Renal cortex interstitium (tissue), 11 donors: ENCODE measurements around the gene CYP4A22. TPM values are rescaled to one million over a fixed set of nuclear protein-coding genes. Genes with fewer than 3 reads are reported as not detected.

Experiments used
- DNase-seq, 11 donors: peaks; one replicate each; pipeline ENCODE4 v3.0.0-alpha.2; 2013; ENCODE audit warnings: low read depth in 9 of 11, low spot score in 4 of 11; ENCODE audit errors: extremely low read depth in 1 of 11
- polyA plus RNA-seq, 3 donors: library from polyadenylated mRNA; unstranded; fragments of 120-200 nt; gene quantifications; one replicate each; pipeline ENCODE4 v1.2.1, GENCODE V29; 2013; ENCODE audit not compliant: insufficient read length in 3 of 3

The CYP4A22 gene
- polyA plus RNA-seq, 3 donors = 5.0 to 6.1 (median 6.0) TPM

GRCh38 chr1:47181955-47182675 lies 44.9 kb downstream of the CYP4A22 start:
- DNase-seq = no peak

DNA sequence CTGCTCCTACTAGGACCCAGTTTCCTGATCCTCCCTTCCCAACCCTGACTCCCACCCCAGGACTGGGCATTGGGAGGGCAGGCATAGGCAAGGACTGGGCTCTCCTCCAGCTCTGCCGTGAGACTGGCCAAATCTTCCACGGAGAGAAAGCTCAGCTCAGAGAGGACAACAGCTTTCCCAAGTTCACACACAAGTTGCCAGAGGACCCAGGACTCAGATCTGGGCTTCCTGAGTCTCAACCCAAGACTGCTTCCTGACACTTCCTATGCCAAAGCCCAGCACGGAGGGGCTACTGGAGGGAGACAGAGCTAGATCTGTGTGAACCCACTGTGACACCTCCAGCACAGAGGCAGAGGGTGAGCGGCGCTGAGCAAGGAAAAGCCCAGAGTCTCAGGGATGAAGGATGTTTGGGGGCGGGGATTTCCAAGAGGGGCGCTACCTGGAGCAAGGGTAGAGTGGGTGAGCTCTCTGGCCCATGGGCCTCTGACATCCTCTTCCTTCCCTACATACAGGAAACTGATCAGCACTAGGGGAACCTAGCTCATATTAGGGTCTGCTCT lies 45.5 kb downstream of the CYP4A22 start:
- no peak for DNase-seq

- no peak for DNase-seq
Measured at GRCh38 chr1:47183308-47184089, 46.3 kb downstream of the CYP4A22 start.

- DNase-seq = no peak
Measured at GRCh38 chr1:47184090-47184821, 47.0 kb downstream of the CYP4A22 start.

DNA sequence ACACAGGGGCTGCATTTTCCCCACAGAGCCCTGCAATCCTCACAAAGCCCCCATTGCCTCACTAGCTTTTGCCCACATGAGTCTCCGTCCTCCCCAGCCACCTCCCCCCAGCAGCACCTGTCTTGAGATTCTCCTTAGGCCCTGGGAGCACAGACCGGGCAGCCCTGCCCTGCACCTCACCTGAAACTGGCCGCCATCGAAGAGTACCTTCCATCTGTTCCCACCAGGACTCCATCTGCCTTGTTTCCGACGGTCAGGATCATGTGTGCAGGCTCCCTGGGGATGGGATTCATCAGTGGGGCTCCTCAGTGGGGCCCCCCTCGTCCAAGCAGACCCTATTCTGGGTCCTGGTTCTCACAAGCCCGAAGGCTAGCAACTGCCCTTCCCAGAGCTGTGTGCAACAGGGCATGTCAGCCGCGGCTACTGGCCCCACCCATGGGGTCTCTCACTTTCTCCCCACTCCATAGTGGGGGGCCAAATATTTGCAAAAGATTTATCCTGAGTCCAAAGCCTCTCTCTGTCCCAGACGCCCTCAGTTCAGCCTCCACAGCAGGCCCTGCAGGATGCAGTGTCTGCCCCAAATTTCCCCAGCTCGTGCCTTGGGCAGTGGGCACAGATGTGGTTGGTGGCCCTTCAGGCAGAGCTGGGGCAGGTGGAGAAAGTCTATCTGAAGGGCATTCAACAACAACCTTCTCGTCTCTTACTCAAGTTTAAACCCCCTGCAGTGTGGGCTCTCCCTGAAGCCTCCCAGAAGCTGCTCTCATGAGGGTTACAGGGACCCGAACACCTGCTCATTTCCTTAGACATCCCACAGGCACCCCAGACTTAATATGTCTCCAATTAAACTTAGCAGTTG lies 47.8 kb downstream of the CYP4A22 start:
- no peak for DNase-seq

- DNase-seq = no peak
Measured at GRCh38 chr1:47186267-47187185, 49.3 kb downstream of the CYP4A22 start.

- no peak for DNase-seq
Measured at GRCh38 chr1:47187231-47187925, 50.1 kb downstream of the CYP4A22 start.

- no peak for DNase-seq
Measured at GRCh38 chr1:47187926-47188250, 50.6 kb downstream of the CYP4A22 start.

GRCh38 chr1:47188791-47189785 lies 51.8 kb downstream of the CYP4A22 start:
- no peak for DNase-seq

GRCh38 chr1:47189844-47190508 lies 52.7 kb downstream of the CYP4A22 start, which contains the start of gene PDZK1IP1:
TSS of gene PDZK1IP1 (minus strand) at chr1:47190036. CDS start at chr1:47189932, 104 bp downstream.
- no peak for DNase-seq

DNA sequence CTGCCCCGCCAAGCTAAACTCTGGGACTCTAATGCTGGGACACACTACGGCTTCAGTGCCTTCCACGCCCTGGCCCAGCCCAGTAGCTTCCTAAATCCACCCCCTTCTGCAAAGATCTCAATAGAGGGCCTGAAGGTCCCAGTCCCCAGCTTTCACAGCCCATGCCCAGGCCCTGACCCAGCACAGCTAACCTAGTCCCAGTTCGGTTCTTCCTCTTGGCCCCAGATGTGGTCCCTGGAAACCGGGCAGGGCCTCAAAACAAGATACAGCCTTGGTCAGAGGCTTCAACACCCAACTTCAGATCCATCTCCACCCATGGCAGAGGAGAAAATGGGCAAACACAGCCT lies 53.2 kb downstream of the CYP4A22 start:
- no peak for DNase-seq

GRCh38 chr1:47190857-47191256 lies 53.6 kb downstream of the CYP4A22 start:
- DNase-seq = no peak

DNA sequence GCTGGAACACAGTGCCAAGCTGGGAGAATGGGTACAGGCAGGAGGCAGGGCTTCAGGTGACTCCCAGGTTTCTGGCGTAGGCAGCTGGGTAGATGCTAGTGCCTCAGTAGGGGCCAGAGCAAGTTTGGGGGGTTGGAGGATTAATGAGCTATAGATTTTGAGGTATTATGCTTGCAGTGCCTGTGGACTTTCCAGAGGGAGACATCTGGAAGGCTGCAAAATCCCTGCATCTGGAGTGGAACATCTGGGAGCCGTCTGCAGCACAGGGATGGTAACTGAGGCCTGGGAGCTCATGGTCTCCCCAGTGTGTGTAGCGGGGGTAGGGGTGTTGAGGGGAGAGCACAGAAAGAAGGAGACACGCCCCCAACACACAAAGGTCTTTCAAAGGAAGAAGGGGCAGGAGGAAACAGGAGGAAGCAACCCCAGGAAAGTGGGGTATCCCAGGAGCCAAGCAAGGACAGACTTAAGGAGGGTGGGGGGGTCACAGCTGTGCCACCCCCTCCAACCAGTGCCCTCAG lies 54.8 kb downstream of the CYP4A22 start:
- no peak for DNase-seq

DNA sequence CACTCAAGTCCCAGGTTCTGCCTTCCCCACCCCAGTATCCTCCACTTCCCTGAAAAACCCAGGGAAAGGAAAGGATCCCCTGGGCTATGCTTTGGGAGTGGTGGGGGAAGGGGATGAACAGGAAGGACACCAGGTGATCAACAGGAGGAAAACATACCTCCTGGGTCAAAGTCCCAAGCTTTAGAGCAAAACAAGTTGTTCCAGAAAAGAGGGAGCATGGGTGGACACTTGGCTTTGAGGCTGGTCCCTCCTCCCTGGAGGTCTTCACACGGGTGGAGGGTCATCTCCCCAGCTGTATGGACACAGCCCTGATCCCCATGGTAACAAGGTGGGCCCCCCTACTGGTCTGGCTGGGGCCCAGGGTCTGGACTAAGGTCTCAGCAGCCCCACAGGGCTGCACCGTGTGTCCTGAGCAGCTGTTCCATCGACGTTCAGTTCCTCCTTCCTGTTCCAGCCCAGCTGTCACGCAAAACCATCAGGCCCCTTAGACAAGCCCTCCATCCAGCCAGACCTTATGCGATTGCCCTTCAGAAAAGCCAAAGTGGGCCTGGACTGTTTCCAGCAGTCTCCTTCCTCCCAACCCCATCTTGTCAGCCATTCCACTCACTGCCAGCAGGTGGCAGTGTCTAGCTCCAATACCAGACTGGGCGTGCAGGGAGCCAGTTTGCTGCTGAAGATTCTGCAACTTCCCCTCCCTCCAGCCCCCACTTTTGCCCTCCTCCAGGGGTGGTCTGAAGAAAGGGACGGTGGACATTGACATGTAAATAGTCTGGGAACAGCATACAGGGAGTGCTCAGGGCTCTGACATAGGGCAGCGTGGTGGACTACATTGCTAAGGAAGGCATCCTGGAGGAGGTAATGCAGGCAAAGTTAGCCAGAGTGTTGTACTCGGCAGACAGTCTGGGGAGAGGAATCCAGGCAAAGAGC lies 55.5 kb downstream of the CYP4A22 start:
- DNase-seq = peak in 10 of 11 donors; percentile 56 to 87 (median 70)
